Caco-2 (cell line): ENCODE measurements around the gene GC. TPM values are rescaled to one million over a fixed set of nuclear protein-coding genes. Genes with fewer than 3 reads are reported as not detected.
"Not testable (repeated sequence)": the region's sequence is repeated elsewhere in the genome, so short reads cannot be mapped to it uniquely, and the experiment has no call there.

Experiments
- BruUV-seq: library from RNA; stranded (reverse); fragments of 400-500 nt; replicated peaks from 2 replicates; lab custom pipeline; 2021; lab: Mats Ljungman, UMichigan
- CTCF ChIA-PET: fragments of 300-600 bp; sonication (Branson Sonifier 250); formaldehyde crosslinking; loops from one replicate; lab custom pipeline; 2022; ENCODE audit warnings: antibody characterized with exemption; lab: Charles Lee
- POLR2A ChIA-PET: fragments of 300-600 bp; sonication (Branson Sonifier 250); formaldehyde crosslinking; loops from one replicate; lab custom pipeline; 2022; ENCODE audit warnings: antibody characterized with exemption; lab: Charles Lee
- DNase-seq, 2 experiments: peaks; one replicate each; pipeline versions ENCODE4 v3.0.0 to v3.0.0-alpha.2; 2020 to 2022
- H3K27me3 ChIP-seq: replicated peaks from 2 replicates; pipeline ENCODE4 v1.6.0; 2011; ENCODE audit warnings: low read length; ENCODE audit not compliant: control insufficient read depth, insufficient read depth
- H3K36me3 ChIP-seq: 2 replicates; pipeline ENCODE4 v1.5.1; 2011; ENCODE audit warnings: low read length; ENCODE audit not compliant: control insufficient read depth, insufficient read depth
- H3K4me1 ChIP-seq: fragments of 250-450 bp; sonication (Bioruptor Pico); 2 replicates; pipeline ENCODE4 v1.5.1; 2020; ENCODE audit warnings: mild to moderate bottlenecking
- H3K4me3 ChIP-seq: 2 replicates; pipeline ENCODE4 v1.5.1; 2011; ENCODE audit warnings: low read depth, mild to moderate bottlenecking, control low read depth, low read length
- H3K9me3 ChIP-seq: fragments of 250-450 bp; sonication (Bioruptor Pico); 2 replicates; pipeline ENCODE4 v1.5.1; 2020; ENCODE audit warnings: mild to moderate bottlenecking, moderate library complexity
- H3K27ac Mint-ChIP-seq: one replicate; pipeline ENCODE4 v1.8.0; 2022; ENCODE audit warnings: mixed read lengths; ENCODE audit not compliant: unreplicated experiment
- H3K27me3 Mint-ChIP-seq: one replicate; pipeline ENCODE4 v1.8.0; 2022; ENCODE audit warnings: mixed read lengths; ENCODE audit not compliant: insufficient read depth, unreplicated experiment
- H3K36me3 Mint-ChIP-seq: one replicate; pipeline ENCODE4 v1.8.0; 2022; ENCODE audit warnings: mild to moderate bottlenecking, mixed read lengths; ENCODE audit not compliant: insufficient read depth, unreplicated experiment
- H3K4me1 Mint-ChIP-seq: one replicate; pipeline ENCODE4 v1.8.0; 2022; ENCODE audit warnings: low read depth, mixed read lengths; ENCODE audit not compliant: unreplicated experiment
- H3K4me3 Mint-ChIP-seq: one replicate; pipeline ENCODE4 v1.8.0; 2022; ENCODE audit warnings: mild to moderate bottlenecking, moderate library complexity, mixed read lengths; ENCODE audit not compliant: unreplicated experiment
- H3K9me3 Mint-ChIP-seq: one replicate; pipeline ENCODE4 v1.8.0; 2022; ENCODE audit warnings: mixed read lengths; ENCODE audit not compliant: unreplicated experiment
- intact Hi-C: fragments of 100-400 bp; cut with micrococcal nuclease; formaldehyde crosslinking; loops from one replicate; pipeline ENCODE4 v1.10.0; 2022; ENCODE audit not compliant: unreplicated experiment
- total RNA-seq: library from RNA; stranded (reverse); gene quantifications from 2 replicates; pipeline ENCODE4 v1.2.3, GENCODE V29; 2022
- TF ChIP-seq, protein P1 (sequence below), 2 experiments: fragments of 200-600 bp in 1 of 2; IDR thresholded peaks; 1 replicate in 1 of 2; 2 replicates in 1 of 2; pipeline versions ENCODE4 v1.5.1 to v1.8.0; 2011 to 2022; ENCODE audit warnings: antibody characterized with exemption in 1 of 2, control low read depth in 1 of 2, inconsistent platforms in 1 of 2, low read depth in 1 of 2, low read length in 1 of 2, mild to moderate bottlenecking in 1 of 2, moderate library complexity in 1 of 2; ENCODE audit not compliant: insufficient read depth in 1 of 2, severe bottlenecking in 1 of 2, unreplicated experiment in 1 of 2

GC gene
- total RNA-seq, 1 experiment from 2014 or later: not detected

- ChIA-PET POLR2A (no interaction called here), CTCF (no interaction called here)
- no peaks in the 10 kb centered on the region for H3K36me3 ChIP-seq
- BruUV-seq: no TSS peak
- H3K9me3 ChIP-seq: no peaks in the 10 kb centered on the region
- H3K9me3 Mint-ChIP-seq: no peaks in the 10 kb centered on the region
- no peaks in the 10 kb centered on the region for H3K4me1 Mint-ChIP-seq
- no peaks in the 10 kb centered on the region for H3K4me1 ChIP-seq
- H3K27me3 Mint-ChIP-seq: peaks cover 20% of the 10 kb centered on the region
- no peaks in the 10 kb centered on the region for H3K27me3 ChIP-seq
- no peak overlapping the region for H3K27ac Mint-ChIP-seq
- no peak overlapping the region for H3K4me3 Mint-ChIP-seq
- H3K36me3 Mint-ChIP-seq: no peaks in the 10 kb centered on the region
- no peak overlapping the region for H3K4me3 ChIP-seq
- intact Hi-C loops: no loop called here
- DNase-seq: no peak
- TF ChIP-seq, protein P1, sequence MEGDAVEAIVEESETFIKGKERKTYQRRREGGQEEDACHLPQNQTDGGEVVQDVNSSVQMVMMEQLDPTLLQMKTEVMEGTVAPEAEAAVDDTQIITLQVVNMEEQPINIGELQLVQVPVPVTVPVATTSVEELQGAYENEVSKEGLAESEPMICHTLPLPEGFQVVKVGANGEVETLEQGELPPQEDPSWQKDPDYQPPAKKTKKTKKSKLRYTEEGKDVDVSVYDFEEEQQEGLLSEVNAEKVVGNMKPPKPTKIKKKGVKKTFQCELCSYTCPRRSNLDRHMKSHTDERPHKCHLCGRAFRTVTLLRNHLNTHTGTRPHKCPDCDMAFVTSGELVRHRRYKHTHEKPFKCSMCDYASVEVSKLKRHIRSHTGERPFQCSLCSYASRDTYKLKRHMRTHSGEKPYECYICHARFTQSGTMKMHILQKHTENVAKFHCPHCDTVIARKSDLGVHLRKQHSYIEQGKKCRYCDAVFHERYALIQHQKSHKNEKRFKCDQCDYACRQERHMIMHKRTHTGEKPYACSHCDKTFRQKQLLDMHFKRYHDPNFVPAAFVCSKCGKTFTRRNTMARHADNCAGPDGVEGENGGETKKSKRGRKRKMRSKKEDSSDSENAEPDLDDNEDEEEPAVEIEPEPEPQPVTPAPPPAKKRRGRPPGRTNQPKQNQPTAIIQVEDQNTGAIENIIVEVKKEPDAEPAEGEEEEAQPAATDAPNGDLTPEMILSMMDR (IDR thresholded peaks at IDR 0.05; ENCODE audit: insufficient read depth in 1 of 2, low read depth in 1 of 2, low read length in 1 of 2, severe bottlenecking in 1 of 2, unreplicated experiment in 1 of 2): no peak
Observed at GRCh38 chr4:71749008-71749594, 34.8 kb downstream of the GC start.

- intact Hi-C loops: no loop called here
- Mint-ChIP-seq H3K4me3 (no peak overlapping the region), H3K27me3 (peaks cover 14% of the 10 kb centered on the region), H3K4me1 (no peaks in the 10 kb centered on the region), H3K36me3 (no peaks in the 10 kb centered on the region), H3K27ac (no peak overlapping the region), H3K9me3 (no peaks in the 10 kb centered on the region)
- no peaks in the 10 kb centered on the region for H3K27me3 ChIP-seq
- no peaks in the 10 kb centered on the region for H3K9me3 ChIP-seq
- no peak overlapping the region for H3K4me3 ChIP-seq
- TF ChIP-seq, protein P1 (IDR thresholded peaks at IDR 0.05; ENCODE audit: insufficient read depth in 1 of 2, low read depth in 1 of 2, low read length in 1 of 2, severe bottlenecking in 1 of 2, unreplicated experiment in 1 of 2): no peak
- CTCF ChIA-PET: no interaction called here
- no peaks in the 10 kb centered on the region for H3K4me1 ChIP-seq
- POLR2A ChIA-PET: no interaction called here
- no TSS peak for BruUV-seq
- no peaks in the 10 kb centered on the region for H3K36me3 ChIP-seq
- DNase-seq: no peak
Observed at GRCh38 chr4:71746379-71746778, 37.5 kb downstream of the GC start.

DNA sequence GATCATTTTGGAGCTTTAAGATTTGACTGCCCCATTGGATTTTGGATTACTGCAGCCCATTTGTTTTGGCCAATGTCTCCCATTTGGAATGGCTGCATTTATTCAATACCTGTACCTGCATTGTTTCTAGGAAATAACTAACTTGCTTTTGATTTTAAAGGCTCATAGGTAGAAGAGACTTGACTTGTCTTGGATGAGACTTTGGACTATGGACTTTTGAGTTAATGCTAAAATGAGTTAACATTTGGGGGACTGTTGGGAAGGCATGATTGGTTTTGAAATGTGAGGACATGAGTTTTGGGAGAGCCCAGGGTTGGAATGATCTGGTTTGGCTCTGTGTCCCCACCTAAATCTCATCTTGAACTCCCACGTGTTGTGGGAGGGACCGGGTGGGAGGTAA, 45.1 kb downstream of the GC start:
- H3K27me3 Mint-ChIP-seq, H3K36me3 Mint-ChIP-seq, H3K4me1 Mint-ChIP-seq, H3K27ac Mint-ChIP-seq, H3K9me3 Mint-ChIP-seq, H3K4me1 ChIP-seq, H3K4me3 ChIP-seq, H3K4me3 Mint-ChIP-seq, BruUV-seq, DNase-seq, H3K27me3 ChIP-seq, intact Hi-C loops, H3K9me3 ChIP-seq, POLR2A ChIA-PET, H3K36me3 ChIP-seq, CTCF ChIA-PET: not testable (repeated sequence)
